ENCODE data around the gene ADAP1.

GRCh38 chr7:947391-948210 lies 6.9 kb downstream of the ADAP1 start:
- TF ChIP-seq CTCF (IDR thresholded peaks at IDR 0.05) (no peak), POLR2A (IDR thresholded peaks at IDR 0.05) (no peak)
